ENCODE measurements around the gene ENTPD1. TPM values are rescaled to one million over a fixed set of nuclear protein-coding genes. Genes with fewer than 3 reads are reported as not detected.
A peak's percentile ranks its signal among the peaks of the same experiment; 100 is the strongest.

ENTPD1 gene
- total RNA-seq, 1 donor: 7.6 TPM

- TF ChIP-seq CTCF (IDR thresholded peaks at IDR 0.05; ENCODE audit: extremely low read depth, low read depth, low read length): no peak
- DNase-seq (ENCODE audit: insufficient read length, low spot score, missing footprints): no peak
- H3K27ac ChIP-seq (ENCODE audit: low read depth, low read length): no peak overlapping the region
Measured at GRCh38 chr10:95784279-95784913, 28.4 kb downstream of the ENTPD1 start.

DNA sequence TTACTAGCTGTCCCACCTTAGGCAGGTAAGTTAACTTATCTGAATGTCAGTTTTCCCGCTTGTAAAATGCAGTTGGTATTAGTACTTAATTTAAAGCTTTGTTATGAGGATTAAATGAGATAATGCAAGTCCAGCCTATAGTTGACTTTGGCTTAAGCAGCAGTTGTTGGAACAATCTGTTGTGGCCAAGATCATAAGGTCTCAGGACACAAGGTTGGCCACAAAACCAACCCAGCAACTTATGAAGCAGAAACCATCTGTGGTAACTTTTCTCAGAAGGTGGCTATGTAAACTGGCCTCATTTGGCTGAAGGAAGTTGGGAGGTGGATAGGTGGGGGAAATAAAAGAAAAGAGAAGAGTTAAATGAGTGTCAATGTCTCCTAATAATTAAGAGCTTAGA, 29.4 kb downstream of the ENTPD1 start:
- Histone ChIP-seq H3K4me3 (ENCODE audit: insufficient read depth, low read length) (no peak overlapping the region), H4K20me1 (ENCODE audit: insufficient read depth, low read length) (no peaks in the 10 kb centered on the region), H2AFZ (ENCODE audit: low read length) (no peak overlapping the region), H3K4me2 (ENCODE audit: insufficient read depth, low read length) (no peak overlapping the region), H3K4me1 (ENCODE audit: insufficient read depth, low read length) (peaks cover 13% of the 10 kb centered on the region), H3K27ac (ENCODE audit: low read depth, low read length) (no peak overlapping the region), H3K9me3 (ENCODE audit: low read depth, low read length) (no peaks in the 10 kb centered on the region), H3K36me3 (ENCODE audit: insufficient read depth, low read length) (no peaks in the 10 kb centered on the region), H3K79me2 (ENCODE audit: insufficient read depth, low read length) (no peaks in the 10 kb centered on the region), H3K27me3 (ENCODE audit: insufficient read depth, low read length) (no peaks in the 10 kb centered on the region)
- no peak for DNase-seq (ENCODE audit: insufficient read length, low spot score, missing footprints)
- TF ChIP-seq CTCF (IDR thresholded peaks at IDR 0.05; ENCODE audit: extremely low read depth, low read depth, low read length): no peak

More at GRCh38 chr10:95784279-95784913, 28.4 kb downstream of the ENTPD1 start:
- Histone ChIP-seq H3K4me3 (ENCODE audit: insufficient read depth, low read length) (no peak overlapping the region), H2AFZ (ENCODE audit: low read length) (no peak overlapping the region), H3K9me3 (ENCODE audit: low read depth, low read length) (no peaks in the 10 kb centered on the region), H3K27me3 (ENCODE audit: insufficient read depth, low read length) (no peaks in the 10 kb centered on the region), H3K4me2 (ENCODE audit: insufficient read depth, low read length) (no peak overlapping the region), H3K79me2 (ENCODE audit: insufficient read depth, low read length) (no peaks in the 10 kb centered on the region), H4K20me1 (ENCODE audit: insufficient read depth, low read length) (no peaks in the 10 kb centered on the region), H3K4me1 (ENCODE audit: insufficient read depth, low read length) (peaks cover 7% of the 10 kb centered on the region), H3K36me3 (ENCODE audit: insufficient read depth, low read length) (no peaks in the 10 kb centered on the region)

DNA sequence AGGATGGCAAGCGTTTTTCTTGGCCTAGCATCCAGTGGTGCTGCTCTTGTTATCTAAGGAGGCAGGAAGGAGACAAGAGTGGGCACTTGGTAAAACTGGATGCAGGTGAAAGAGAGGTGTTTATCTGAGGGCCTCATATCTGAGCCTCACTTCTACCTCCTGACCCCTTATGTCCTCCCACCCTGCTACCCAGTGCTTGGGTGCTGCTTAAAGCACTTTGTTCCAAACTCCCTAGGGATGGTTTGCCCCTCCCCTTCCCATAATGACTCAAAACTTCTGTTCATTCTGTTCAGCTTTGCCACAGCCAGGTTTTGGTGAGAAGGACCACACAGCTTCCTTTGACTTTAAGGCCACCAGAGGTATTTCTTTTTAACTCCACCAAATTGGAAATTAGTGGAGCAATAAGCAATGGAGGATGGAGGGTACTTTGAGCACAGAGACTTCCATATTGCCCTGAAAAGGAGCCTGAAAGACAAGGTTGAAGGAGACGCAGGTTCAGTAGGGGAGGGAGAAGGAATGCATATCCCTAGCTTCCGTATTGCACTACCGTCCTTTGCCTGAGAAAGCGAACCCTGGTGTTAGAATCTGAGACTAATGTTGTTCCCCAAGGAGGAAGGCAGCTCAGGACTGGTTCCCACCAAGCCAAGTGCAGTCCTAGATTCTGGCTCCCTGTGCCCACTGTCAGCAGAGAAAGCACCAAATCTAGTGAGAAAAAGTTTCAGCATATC, 30.1 kb downstream of the ENTPD1 start:
- Histone ChIP-seq H3K27me3 (ENCODE audit: insufficient read depth, low read length) (no peaks in the 10 kb centered on the region), H3K4me2 (ENCODE audit: insufficient read depth, low read length) (no peak overlapping the region), H4K20me1 (ENCODE audit: insufficient read depth, low read length) (no peaks in the 10 kb centered on the region), H2AFZ (ENCODE audit: low read length) (peak overlapping the region; percentile 28), H3K4me3 (ENCODE audit: insufficient read depth, low read length) (no peak overlapping the region), H3K4me1 (ENCODE audit: insufficient read depth, low read length) (peaks cover 13% of the 10 kb centered on the region), H3K79me2 (ENCODE audit: insufficient read depth, low read length) (no peaks in the 10 kb centered on the region), H3K36me3 (ENCODE audit: insufficient read depth, low read length) (no peaks in the 10 kb centered on the region), H3K9me3 (ENCODE audit: low read depth, low read length) (no peaks in the 10 kb centered on the region), H3K27ac (ENCODE audit: low read depth, low read length) (no peak overlapping the region)
- TF ChIP-seq CTCF (IDR thresholded peaks at IDR 0.05; ENCODE audit: extremely low read depth, low read depth, low read length): no peak
- DNase-seq (ENCODE audit: insufficient read length, low spot score, missing footprints): no peak

DNA sequence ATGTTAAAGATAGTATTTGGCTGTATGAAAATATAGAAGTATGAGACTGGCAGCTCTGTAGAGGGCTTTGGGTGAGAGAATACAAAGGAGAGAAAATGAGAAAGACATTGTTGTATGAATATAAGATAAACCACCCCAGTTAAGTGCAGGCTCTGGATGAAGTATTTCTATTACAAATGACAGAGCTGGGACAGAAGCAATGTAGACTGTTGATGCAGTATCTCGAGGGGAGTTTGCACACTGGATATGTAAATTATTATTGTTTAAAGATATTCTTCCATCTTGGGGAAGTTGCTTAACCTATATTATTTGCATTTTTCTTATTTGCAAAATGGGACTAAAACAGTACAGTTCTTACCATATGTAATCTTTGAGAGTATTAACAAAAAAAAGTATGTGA, 31.5 kb downstream of the ENTPD1 start:
- H3K36me3 ChIP-seq (ENCODE audit: insufficient read depth, low read length): no peaks in the 10 kb centered on the region
- H3K9me3 ChIP-seq (ENCODE audit: low read depth, low read length): no peaks in the 10 kb centered on the region
- H3K27ac ChIP-seq (ENCODE audit: low read depth, low read length): no peak overlapping the region
- no peak overlapping the region for H3K4me3 ChIP-seq (ENCODE audit: insufficient read depth, low read length)
- H2AFZ ChIP-seq (ENCODE audit: low read length): no peak overlapping the region
- no peaks in the 10 kb centered on the region for H3K27me3 ChIP-seq (ENCODE audit: insufficient read depth, low read length)
- H3K79me2 ChIP-seq (ENCODE audit: insufficient read depth, low read length): no peaks in the 10 kb centered on the region
- no peak overlapping the region for H3K4me2 ChIP-seq (ENCODE audit: insufficient read depth, low read length)
- H3K4me1 ChIP-seq (ENCODE audit: insufficient read depth, low read length): peaks cover 20% of the 10 kb centered on the region
- no peak for DNase-seq (ENCODE audit: insufficient read length, low spot score, missing footprints)
- TF ChIP-seq CTCF (IDR thresholded peaks at IDR 0.05; ENCODE audit: extremely low read depth, low read depth, low read length): no peak
- no peaks in the 10 kb centered on the region for H4K20me1 ChIP-seq (ENCODE audit: insufficient read depth, low read length)
